Gastrocnemius medialis (tissue), 4 donors: ENCODE measurements around the gene GPM6B. TPM values are rescaled to one million over a fixed set of nuclear protein-coding genes. Genes with fewer than 3 reads are reported as not detected.

Source experiments
- ATAC-seq, 2 donors: fragments of 150-250 bp; one replicate each; pipeline ENCODE4 v1.9.1; 2016
- DNase-seq, 2 donors: peaks; one replicate each; pipeline ENCODE4 v3.0.0-alpha.2; 2019
- H3K27ac ChIP-seq, 4 donors: fragments of 200-600 bp; sonication (generic); 1 replicate in 1 of 4; 2 replicates in 3 of 4; pipeline ENCODE4 v1.5.1; 2016 to 2018; ENCODE audit warnings: mild to moderate bottlenecking in 2 of 4, moderate library complexity in 1 of 4
- H3K27me3 ChIP-seq, 3 donors: fragments of 200-600 bp; sonication (generic) in 2 of 3; 1 replicate in 1 of 3; 2 replicates in 2 of 3; pipeline versions ENCODE4 v1.5.1 to v1.6.0; 2016 to 2019; ENCODE audit warnings: mild to moderate bottlenecking in 1 of 3, moderate library complexity in 1 of 3
- H3K36me3 ChIP-seq, 2 donors: fragments of 200-600 bp; sonication (generic) in 1 of 2; one replicate each; pipeline ENCODE4 v1.5.1; 2017 to 2018
- H3K4me1 ChIP-seq, 2 donors: fragments of 200-600 bp; sonication (generic) in 1 of 2; one replicate each; pipeline ENCODE4 v1.5.1; 2016 to 2017; ENCODE audit warnings: mild to moderate bottlenecking in 2 of 2
- H3K4me3 ChIP-seq, 4 donors: fragments of 200-600 bp; sonication (generic) in 3 of 4; 1 replicate in 1 of 4; 2 replicates in 3 of 4; pipeline ENCODE4 v1.5.1; 2016 to 2019; ENCODE audit warnings: mild to moderate bottlenecking in 2 of 4
- H3K9me3 ChIP-seq, 3 donors: fragments of 200-600 bp; sonication (generic) in 2 of 3; 1 replicate in 1 of 3; 2 replicates in 2 of 3; pipeline ENCODE4 v1.5.1; 2016 to 2019
- CTCF ChIP-seq, 5 experiments: fragments of 450-650 bp in 3 of 5; fragments of 200-600 bp in 2 of 5; sonication (generic) in 2 of 5; IDR thresholded peaks in 4 of 5; conservative IDR thresholded peaks in 1 of 5; 1 replicate in 4 of 5; 2 replicates in 1 of 5; pipeline ENCODE4 v1.5.1; 2016 to 2019; ENCODE audit warnings: antibody characterized with exemption in 5 of 5, mild to moderate bottlenecking in 3 of 5, moderate library complexity in 3 of 5
- POLR2A ChIP-seq, 2 donors: fragments of 450-650 bp; IDR thresholded peaks; one replicate each; pipeline ENCODE4 v1.6.1; 2017; ENCODE audit warnings: antibody characterized with exemption in 2 of 2, mild to moderate bottlenecking in 2 of 2, moderate library complexity in 2 of 2
- in situ Hi-C, 4 donors: fragments of 200-750 bp; cut with MboI; loops; one replicate each; pipeline versions ENCODE4 v1.15.0 to v1.8.0; 2017; ENCODE audit warnings: low sequenced_read_pairs in 4 of 4
- intact Hi-C: fragments of 100-400 bp; cut with DNase I; formaldehyde crosslinking; loops from one replicate; pipeline ENCODE4 v1.15.1; 2023; ENCODE audit warnings: low total_unique reads
- total RNA-seq, 4 donors: library from RNA; depleted of rRNA; stranded (reverse); fragments of >200 nt; gene quantifications; one replicate each; pipeline versions ENCODE4 v1.1.0 to v1.2.3, GENCODE V29; 2016

The GPM6B gene, protein sequence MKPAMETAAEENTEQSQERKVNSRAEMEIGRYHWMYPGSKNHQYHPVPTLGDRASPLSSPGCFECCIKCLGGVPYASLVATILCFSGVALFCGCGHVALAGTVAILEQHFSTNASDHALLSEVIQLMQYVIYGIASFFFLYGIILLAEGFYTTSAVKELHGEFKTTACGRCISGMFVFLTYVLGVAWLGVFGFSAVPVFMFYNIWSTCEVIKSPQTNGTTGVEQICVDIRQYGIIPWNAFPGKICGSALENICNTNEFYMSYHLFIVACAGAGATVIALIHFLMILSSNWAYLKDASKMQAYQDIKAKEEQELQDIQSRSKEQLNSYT
- total RNA-seq = 1 to 10 TPM; 3.1 to 6.5 (median 3.6) TPM

DNA sequence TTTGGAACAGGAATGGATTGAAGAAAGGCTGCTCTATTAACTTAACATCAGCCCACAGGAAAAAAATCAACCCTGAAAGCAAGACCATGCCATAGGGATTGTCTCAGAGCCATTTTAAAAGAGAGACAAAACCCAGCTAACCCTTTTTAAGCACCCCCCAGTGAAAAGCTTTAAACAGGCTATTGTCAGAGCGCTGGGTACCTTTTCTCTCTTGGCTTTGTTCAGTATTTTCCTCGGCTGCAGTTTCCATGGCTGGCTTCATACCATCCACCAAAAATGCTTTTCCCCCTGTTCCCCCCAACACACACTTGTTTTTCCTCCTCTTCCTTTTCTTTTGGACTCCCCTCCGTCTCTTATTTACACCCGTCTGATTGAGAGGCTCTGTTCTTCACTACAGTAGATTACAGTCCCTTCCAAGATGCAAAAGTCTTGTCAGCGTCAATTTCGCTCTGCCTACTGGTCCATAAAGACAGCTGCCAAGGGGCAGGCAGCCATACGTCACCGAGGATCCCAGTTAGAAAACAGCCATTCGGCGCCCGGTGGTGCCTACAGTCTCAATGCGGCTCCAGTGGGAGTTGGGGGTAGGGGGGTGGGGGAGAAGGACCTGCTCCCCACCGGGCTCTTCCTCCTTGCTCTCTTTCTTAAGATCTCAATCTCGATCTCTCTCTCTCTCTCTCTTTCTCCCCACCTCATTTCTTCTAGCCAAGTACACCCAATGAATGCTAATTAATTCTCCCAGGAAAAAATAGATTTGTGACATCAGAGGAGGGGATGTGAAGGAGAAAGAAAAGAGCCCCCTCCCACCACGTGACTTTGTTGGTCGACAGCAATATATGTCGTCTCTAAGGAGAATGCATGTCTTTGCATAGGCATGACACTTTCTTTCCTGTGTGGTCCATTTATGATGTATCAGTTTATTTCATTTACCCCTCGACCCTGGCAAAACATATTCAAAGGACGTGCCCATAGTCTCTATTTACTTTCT, at the start of gene GPM6B:
Gene GPM6B, minus strand, starts transcription at position 451 of the 985 bp plus-strand sequence. Its CDS starts 189 bp downstream, at position 262.
- Histone ChIP-seq H3K36me3 (no peaks in the 10 kb centered on the region), H3K9me3 (no peaks in the 10 kb centered on the region), H3K4me3 (no peak within 1 kb of the TSS), H3K27ac (no peak within 1 kb of the TSS), H3K27me3 (peaks cover 0 to 15% (median 7%) of the 10 kb centered on the region in 3 donors), H3K4me1 (no peaks in the 10 kb centered on the region)
- ATAC-seq (no peak), DNase-seq (no peak)
- in situ Hi-C loops = no loop called here
- no peak for TF ChIP-seq POLR2A (IDR thresholded peaks at IDR 0.05)
- no peak for TF ChIP-seq CTCF (IDR thresholded peaks at IDR 0.05 in 4 of 5, conservative IDR thresholded peaks at IDR 0.05 in 1 of 5)
- intact Hi-C loops = no loop called here

- no peak for ATAC-seq
- Histone ChIP-seq H3K36me3 (no peaks in the 10 kb centered on the region), H3K9me3 (no peaks in the 10 kb centered on the region), H3K27me3 (no peaks in the 10 kb centered on the region), H3K27ac (no peak overlapping the region), H3K4me3 (no peak overlapping the region), H3K4me1 (no peaks in the 10 kb centered on the region)
- no peak for TF ChIP-seq POLR2A (IDR thresholded peaks at IDR 0.05)
- TF ChIP-seq CTCF (IDR thresholded peaks at IDR 0.05 in 4 of 5, conservative IDR thresholded peaks at IDR 0.05 in 1 of 5) = no peak
- intact Hi-C loops (no loop called here), in situ Hi-C loops (no loop called here)
- no peak for DNase-seq
Observed at GRCh38 chrX:13864264-13864663, 47.4 kb upstream of the GPM6B start.

- TF ChIP-seq CTCF (IDR thresholded peaks at IDR 0.05 in 4 of 5, conservative IDR thresholded peaks at IDR 0.05 in 1 of 5) (no peak), POLR2A (IDR thresholded peaks at IDR 0.05) (no peak)
- ATAC-seq = no peak
- Histone ChIP-seq H3K27ac (no peak overlapping the region), H3K4me3 (no peak overlapping the region), H3K36me3 (no peaks in the 10 kb centered on the region), H3K9me3 (no peaks in the 10 kb centered on the region), H3K4me1 (no peaks in the 10 kb centered on the region), H3K27me3 (no peaks in the 10 kb centered on the region)
- intact Hi-C loops = no loop called here
- no peak for DNase-seq
- in situ Hi-C loops = no loop called here
Observed at GRCh38 chrX:13863324-13863723, 46.4 kb upstream of the GPM6B start.

GRCh38 chrX:13859724-13860123, 42.8 kb upstream of the GPM6B start:
- Histone ChIP-seq H3K4me1 (no peaks in the 10 kb centered on the region), H3K36me3 (no peaks in the 10 kb centered on the region), H3K9me3 (no peaks in the 10 kb centered on the region), H3K4me3 (no peak overlapping the region), H3K27me3 (no peaks in the 10 kb centered on the region), H3K27ac (no peak overlapping the region)
- in situ Hi-C loops = no loop called here
- intact Hi-C loops = no loop called here
- DNase-seq (no peak), ATAC-seq (no peak)
- no peak for TF ChIP-seq CTCF (IDR thresholded peaks at IDR 0.05 in 4 of 5, conservative IDR thresholded peaks at IDR 0.05 in 1 of 5)
- no peak for TF ChIP-seq POLR2A (IDR thresholded peaks at IDR 0.05)
